Neutrophil (primary cell): ENCODE measurements around the gene SLC25A42.

Experiments
- H3K27ac ChIP-seq: fragments of 200-600 bp; sonication (generic); 2 replicates; pipeline ENCODE4 v1.5.1; 2016; ENCODE audit warnings: mild to moderate bottlenecking, moderate library complexity
- H3K27me3 ChIP-seq: fragments of 200-600 bp; sonication (generic); 2 replicates; pipeline ENCODE4 v1.6.0; 2016; ENCODE audit warnings: mild to moderate bottlenecking
- H3K36me3 ChIP-seq: fragments of 200-600 bp; sonication (generic); 2 replicates; pipeline ENCODE4 v1.5.1; 2017
- H3K4me1 ChIP-seq, 2 experiments: fragments of 200-600 bp in 1 of 2; sonication (generic) in 1 of 2; 1 replicate in 1 of 2; 2 replicates in 1 of 2; pipeline versions ENCODE4 v1.5.1 to v1.6.1; 2013 to 2016; ENCODE audit warnings: low read depth in 1 of 2, low read length in 1 of 2, mild to moderate bottlenecking in 1 of 2, moderate library complexity in 1 of 2; ENCODE audit not compliant: control insufficient read depth in 1 of 2, insufficient read depth in 1 of 2
- H3K4me3 ChIP-seq, 2 experiments: fragments of 200-600 bp in 1 of 2; sonication (generic) in 1 of 2; 1 replicate in 1 of 2; 2 replicates in 1 of 2; pipeline ENCODE4 v1.5.1; 2013 to 2016; ENCODE audit warnings: low read depth in 1 of 2, low read length in 1 of 2, mild to moderate bottlenecking in 1 of 2, moderate library complexity in 1 of 2
- H3K9me3 ChIP-seq: fragments of 200-600 bp; sonication (generic); 2 replicates; pipeline ENCODE4 v1.5.1; 2016
- CTCF ChIP-seq: fragments of 200-600 bp; sonication (generic); IDR thresholded peaks from 2 replicates; pipeline ENCODE4 v1.5.1; 2016; ENCODE audit warnings: antibody characterized with exemption

The SLC25A42 gene

GRCh38 chr19:19033176-19033425, 30.7 kb upstream of the SLC25A42 start:
- H3K4me3 ChIP-seq = peak overlapping the region; percentile 93 to 98
- peaks cover 10% of the 10 kb centered on the region for H3K36me3 ChIP-seq
- H3K27me3 ChIP-seq = no peaks in the 10 kb centered on the region
- TF ChIP-seq CTCF = no peak
- no peaks in the 10 kb centered on the region for H3K9me3 ChIP-seq
- H3K4me1 ChIP-seq = peaks cover 19 to 23% of the 10 kb centered on the region in 2 experiments
- peak overlapping the region; percentile 97 for H3K27ac ChIP-seq

GRCh38 chr19:19033426-19034203, 30.2 kb upstream of the SLC25A42 start, which contains the start of the genes ARMC6 and SUGP2:
Gene ARMC6 (plus strand): TSS chr19:19033603. CDS start chr19:19034210, 607 bp downstream.
Gene SUGP2 (minus strand): TSS chr19:19033517. CDS start chr19:19031071, 2,446 bp downstream.
- peak within 1 kb of the TSS; percentile 93 to 98 for H3K4me3 ChIP-seq
- peaks cover 19 to 23% of the 10 kb centered on the region in 2 experiments for H3K4me1 ChIP-seq
- peak within 1 kb of the TSS; percentile 97 for H3K27ac ChIP-seq
- peak; percentile 48 for TF ChIP-seq CTCF
- H3K36me3 ChIP-seq = peaks cover 5% of the 10 kb centered on the region
- H3K9me3 ChIP-seq = no peaks in the 10 kb centered on the region
- no peaks in the 10 kb centered on the region for H3K27me3 ChIP-seq

- Histone ChIP-seq H3K4me3 (peak overlapping the region; percentile 93 to 98), H3K27ac (peak overlapping the region; percentile 97), H3K9me3 (no peaks in the 10 kb centered on the region), H3K36me3 (no peaks in the 10 kb centered on the region), H3K4me1 (peaks cover 19 to 23% of the 10 kb centered on the region in 2 experiments), H3K27me3 (no peaks in the 10 kb centered on the region)
- TF ChIP-seq CTCF = no peak
Measured at GRCh38 chr19:19034204-19034624, 29.6 kb upstream of the SLC25A42 start.

GRCh38 chr19:19039901-19040300, 23.9 kb upstream of the SLC25A42 start:
- Histone ChIP-seq H3K27me3 (no peaks in the 10 kb centered on the region), H3K4me3 (no peak overlapping the region), H3K4me1 (no peaks in the 10 kb centered on the region), H3K36me3 (peaks cover 16% of the 10 kb centered on the region), H3K27ac (no peak overlapping the region), H3K9me3 (no peaks in the 10 kb centered on the region)
- TF ChIP-seq CTCF = no peak

GRCh38 chr19:19040417-19040816, 23.4 kb upstream of the SLC25A42 start:
- Histone ChIP-seq H3K9me3 (no peaks in the 10 kb centered on the region), H3K27me3 (no peaks in the 10 kb centered on the region), H3K36me3 (peaks cover 16% of the 10 kb centered on the region), H3K4me3 (no peak overlapping the region), H3K27ac (no peak overlapping the region), H3K4me1 (no peaks in the 10 kb centered on the region)
- no peak for TF ChIP-seq CTCF
